ENCODE data around the gene COTL1.
"Not testable (repeated sequence)": the region's sequence is repeated elsewhere in the genome, so short reads cannot be mapped to it uniquely, and the experiment has no call there.

The COTL1 gene

DNA sequence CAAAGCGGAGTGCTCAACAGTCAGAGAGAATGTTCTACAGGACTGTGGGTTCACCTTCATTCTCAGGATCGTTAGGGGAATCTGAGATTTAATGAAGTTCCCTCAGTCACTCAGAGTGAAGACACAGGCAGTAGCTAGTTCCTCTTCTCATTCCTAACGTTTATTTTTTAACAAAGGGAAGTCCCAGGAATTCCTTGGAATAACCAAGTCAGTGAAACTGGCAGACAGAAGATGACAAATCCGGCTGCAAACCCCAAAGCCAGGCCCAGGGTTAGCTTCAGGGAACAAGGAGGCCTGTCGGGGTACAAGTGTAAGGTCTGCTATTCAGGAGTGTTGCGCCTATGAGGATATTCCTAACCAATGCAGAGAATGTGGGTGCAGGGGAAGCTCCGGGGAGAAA is 42.0 kb downstream of the COTL1 start:
- in situ Hi-C loops (cut with MboI; ENCODE audit: low sequenced_read_pairs) = no loop called here

DNA sequence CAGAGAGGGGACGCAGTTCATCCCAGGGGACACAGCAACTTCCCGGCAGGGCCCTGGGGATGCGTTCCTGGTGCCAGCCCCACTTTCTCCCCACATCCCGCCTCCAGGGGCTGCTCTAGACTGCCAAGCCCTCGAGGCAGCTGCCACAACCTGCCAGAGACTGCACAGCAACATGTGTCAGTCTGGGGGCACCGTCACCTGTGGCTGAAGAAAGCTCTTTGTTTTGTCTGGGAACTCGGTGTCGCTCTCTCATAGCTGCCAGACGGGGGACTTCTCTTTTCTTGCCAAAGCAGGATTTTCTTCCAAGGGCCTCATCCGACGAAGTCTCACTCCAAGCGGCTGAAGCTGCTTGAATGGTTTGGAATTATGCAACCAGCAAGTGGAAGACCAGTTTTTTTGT is 43.7 kb downstream of the COTL1 start:
- in situ Hi-C loops (cut with MboI; ENCODE audit: low sequenced_read_pairs) = no loop called here

DNA sequence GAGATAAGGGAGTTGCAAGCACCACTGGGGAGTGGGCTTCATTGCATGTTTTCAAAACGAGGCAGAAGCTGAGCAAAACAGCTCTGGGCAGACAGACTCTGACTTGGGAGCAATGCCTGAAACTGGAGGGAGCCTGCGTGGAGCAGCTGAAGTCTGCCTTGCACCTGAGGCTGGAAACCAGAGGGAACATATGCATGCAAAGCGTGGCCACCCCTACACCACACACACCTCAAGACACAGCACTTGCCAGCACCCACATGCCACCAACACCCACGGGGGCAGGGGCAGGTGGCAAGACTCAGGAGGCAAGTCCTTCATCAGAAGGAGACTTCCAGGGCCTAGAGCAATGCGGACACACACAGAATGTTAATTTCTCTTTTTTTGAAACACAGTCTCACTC is 45.8 kb downstream of the COTL1 start:
- in situ Hi-C loops (cut with MboI; ENCODE audit: low sequenced_read_pairs) = no loop called here

DNA sequence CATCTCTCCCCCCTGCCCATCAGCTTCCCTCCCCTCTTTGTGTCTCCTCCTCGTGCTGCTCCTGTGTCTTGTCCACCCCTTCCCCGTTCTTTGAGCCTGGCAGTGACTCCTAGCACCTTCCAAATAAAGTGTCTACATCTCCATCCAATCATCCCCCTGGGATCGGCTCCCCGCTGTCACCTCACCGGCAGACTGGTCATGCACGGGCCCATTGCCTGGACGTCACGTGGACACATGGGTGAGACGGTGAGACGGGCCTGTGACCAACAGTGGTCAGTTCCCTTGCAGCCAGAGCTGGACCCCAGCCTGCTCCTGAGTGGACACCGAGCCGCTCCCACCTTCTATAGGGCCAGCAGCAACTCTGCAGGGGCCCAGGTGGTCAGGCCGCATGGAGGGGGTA is 46.4 kb downstream of the COTL1 start:
- in situ Hi-C loops (cut with MboI; ENCODE audit: low sequenced_read_pairs) = no loop called here

DNA sequence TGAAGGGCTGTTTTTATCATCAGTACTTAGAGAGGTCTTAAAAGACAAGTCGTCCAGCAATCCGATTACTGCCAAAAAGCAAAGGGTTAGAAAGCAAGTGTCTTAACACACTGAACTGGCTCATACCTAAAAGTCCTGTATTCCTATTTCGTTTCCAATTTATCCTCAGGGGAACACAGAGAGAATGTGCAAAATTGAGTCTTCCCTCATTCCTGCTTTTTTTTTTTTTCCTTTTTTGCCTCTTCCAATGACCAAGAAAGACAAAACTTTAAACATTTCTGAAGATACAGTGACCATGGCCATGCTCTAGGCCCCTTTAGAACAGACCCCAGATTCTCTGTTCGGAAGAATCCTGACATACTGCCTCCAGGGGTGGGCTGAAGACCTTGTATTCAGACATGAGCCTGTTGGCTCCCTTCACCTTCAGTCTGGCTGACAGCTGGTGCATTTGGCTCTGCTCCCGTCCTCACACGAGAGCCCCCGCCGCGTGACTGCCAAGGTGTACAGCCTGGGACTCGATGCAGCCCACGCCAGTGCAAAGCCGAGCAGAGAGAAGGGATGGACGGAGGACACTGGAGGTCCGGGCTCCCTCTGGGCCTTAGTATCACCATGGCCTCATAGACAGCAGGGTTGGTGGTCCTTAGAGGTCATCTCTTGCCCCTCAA is 47.0 kb downstream of the COTL1 start:
- in situ Hi-C loops (cut with MboI; ENCODE audit: low sequenced_read_pairs) = no loop called here

DNA sequence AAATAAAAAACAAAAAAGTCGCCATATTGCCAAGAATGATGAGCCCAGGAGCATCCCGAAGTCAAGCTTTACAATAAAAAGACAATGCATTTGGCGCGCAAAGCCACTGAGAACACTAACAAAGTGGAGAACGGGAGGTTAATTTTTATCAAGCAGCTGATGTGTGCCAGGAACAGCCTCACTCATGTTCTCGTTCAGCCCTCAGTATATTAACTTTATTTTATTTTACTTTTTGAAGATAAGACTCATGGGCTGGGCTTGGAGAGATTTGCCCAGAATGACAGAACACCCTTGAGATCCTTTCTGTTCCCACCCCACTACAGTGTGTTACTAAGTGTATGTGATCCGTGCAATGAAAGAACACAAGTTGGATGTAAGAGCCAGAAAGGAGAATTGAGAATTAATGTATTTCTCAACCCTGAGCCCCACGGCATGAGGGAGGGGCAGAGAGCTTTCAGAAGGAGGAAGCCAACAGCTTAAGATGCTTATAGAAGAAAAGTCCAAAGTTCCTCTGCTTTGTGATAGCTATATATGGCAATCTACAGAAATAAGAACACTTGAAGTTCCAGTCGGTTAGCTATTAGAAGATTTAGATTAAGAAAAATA is 48.4 kb downstream of the COTL1 start:
- in situ Hi-C loops (cut with MboI; ENCODE audit: low sequenced_read_pairs) = no loop called here

DNA sequence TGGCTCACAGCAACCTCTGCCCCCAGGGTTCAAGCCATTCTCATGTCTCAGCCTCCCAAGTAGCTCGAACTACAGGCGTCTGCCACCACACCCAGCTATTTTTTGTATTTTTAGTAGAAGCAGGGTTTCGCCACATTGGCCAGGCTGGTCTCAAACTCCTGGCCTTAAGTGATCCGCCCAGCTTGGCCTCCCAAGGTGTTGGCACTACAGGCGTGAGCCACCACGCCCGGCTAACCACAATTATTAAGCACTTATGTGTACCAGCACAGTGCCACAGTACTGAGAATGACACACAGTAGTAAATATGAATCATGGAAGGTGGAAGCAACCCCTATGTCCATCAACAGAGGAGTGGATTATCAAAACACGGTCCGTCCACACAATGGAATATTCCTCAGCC is 49.8 kb downstream of the COTL1 start:
- in situ Hi-C loops (cut with MboI; ENCODE audit: low sequenced_read_pairs) = no loop called here

DNA sequence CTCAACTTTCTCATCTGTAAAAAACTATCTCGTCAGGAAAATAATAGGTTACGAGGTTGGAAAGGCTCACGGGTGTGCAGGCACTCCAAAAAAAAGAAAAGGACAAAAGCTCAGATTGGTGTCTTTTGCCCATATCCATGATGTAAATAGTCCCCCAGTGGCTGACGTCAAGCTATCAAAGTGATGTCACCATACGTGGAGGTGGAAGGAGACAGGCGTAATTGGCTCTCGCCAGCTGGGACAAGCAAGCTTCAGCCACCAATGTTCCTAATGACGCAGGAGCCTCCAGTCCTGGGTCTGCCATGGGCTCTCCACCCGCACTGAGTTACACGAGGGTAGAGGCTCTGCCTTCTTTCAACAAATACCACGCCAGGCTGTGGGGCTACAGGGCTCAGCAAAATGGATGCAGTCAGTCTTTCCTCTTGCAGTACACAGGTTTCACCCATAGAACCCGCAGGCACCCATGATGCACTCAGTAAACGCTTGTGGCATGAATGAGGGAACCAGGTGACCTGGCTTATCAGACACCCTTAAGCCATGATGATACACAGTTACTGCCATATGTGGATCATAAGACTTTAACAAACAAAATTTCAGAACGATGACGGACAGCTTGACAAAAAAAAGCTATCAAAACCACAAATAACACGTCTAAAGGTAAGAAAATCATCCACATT is 50.5 kb downstream of the COTL1 start:
- in situ Hi-C loops (cut with MboI; ENCODE audit: low sequenced_read_pairs) = no loop called here

DNA sequence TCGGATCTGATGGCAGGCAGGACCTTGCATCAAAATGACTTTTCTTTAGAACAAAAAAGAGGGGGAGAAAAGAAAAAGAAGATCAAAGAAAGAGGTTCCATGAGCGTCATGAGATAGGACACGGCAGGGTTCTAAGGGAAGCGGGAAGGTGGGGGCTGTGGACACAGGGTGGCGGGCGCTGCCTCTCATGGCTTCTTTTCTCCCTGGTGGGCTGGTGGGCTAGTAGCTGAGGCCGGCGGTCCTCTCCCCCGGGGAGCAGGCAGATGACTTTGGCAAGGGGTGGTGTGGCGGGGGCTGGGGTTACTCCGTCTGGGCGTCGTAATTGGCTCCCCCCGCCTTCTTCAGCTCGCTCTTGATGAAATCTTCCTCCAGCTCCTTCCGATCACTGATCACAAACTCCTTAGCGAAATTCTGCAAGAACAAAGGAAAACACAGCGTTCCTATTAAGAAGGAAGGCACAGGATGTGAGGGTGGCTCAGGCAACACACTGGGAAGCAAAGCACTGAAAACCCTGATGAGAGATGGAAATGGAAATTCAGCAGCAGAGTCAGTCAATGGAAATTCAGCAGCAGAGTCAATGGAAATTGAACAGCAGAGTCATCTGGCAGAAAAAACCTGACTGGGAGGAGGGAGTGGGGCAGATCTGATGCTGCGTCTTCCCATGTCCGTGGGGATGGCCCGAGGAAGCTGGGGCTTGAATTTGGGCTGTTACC is 51.2 kb downstream of the COTL1 start:
- in situ Hi-C loops (cut with MboI; ENCODE audit: low sequenced_read_pairs) = no loop called here

DNA sequence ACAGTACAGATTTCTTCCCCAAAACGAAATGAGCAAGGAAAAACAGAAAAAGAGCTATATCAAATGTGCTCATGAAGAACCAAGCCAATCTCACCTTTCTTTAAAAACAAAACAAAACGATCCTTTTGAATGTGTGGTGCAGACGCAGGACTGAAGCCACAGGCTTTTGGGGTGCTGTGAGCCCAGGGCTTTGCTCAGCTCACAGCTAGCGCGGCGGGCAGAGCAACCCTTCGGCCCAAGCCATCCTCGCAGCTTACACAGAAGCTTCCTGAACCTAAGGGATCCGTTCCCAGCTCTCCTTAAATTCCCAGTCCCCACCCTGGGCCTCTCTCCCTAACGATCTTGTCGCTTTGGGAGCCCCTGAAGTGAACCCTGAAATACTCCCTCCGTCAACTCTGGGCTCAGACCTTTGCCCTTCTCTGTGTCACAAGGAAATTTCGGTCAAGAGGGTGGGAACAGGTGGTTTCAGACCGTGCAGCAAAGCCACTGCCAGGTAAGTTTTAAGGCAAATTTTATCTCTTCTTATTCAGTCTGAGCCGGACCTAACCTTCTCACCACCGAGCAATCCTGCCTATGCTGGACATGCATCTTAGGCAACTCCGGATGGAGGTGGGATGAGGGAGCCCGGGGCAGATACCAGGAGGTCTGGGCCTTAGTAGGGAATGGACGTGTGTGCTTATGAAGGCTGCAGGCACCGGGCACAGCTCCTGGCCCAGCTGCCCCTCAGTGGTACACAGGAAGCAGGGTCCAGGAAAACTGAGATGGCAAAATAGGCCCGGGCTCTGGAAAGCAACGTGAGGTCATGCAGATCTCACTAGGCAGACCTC is 52.0 kb downstream of the COTL1 start:
- in situ Hi-C loops (cut with MboI; ENCODE audit: low sequenced_read_pairs) = no loop called here

DNA sequence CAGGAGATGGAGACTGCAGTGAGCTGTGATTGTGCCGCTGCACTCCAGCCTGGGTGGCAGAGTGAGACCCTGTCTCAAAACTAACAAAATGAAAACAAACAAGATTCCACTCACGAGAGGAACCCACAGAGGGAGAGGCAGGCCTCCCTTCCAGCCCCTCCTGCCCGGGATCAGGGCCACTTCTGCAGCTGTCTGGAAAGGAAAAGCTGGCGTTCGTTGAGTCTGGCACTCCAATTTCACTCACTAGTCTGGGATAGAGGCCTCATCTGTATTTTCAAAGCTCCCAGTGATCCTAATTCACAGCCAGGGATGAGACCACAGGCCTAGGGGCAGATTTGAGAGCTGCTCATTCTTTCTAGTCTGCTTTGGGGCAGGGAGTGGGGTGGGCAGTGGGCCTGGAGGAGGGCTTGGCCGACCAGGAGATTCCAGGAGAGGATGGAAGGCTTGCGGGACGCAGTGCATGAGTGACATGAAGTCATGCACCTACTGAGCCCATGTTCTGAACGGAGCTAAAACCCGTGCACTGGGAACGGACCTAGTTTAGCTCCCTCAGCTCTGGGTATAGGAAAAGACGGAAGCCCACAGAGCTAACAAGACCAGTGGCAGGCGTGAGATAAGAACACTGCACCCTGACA is 54.0 kb downstream of the COTL1 start:
- in situ Hi-C loops (cut with MboI; ENCODE audit: low sequenced_read_pairs) = no loop called here

DNA sequence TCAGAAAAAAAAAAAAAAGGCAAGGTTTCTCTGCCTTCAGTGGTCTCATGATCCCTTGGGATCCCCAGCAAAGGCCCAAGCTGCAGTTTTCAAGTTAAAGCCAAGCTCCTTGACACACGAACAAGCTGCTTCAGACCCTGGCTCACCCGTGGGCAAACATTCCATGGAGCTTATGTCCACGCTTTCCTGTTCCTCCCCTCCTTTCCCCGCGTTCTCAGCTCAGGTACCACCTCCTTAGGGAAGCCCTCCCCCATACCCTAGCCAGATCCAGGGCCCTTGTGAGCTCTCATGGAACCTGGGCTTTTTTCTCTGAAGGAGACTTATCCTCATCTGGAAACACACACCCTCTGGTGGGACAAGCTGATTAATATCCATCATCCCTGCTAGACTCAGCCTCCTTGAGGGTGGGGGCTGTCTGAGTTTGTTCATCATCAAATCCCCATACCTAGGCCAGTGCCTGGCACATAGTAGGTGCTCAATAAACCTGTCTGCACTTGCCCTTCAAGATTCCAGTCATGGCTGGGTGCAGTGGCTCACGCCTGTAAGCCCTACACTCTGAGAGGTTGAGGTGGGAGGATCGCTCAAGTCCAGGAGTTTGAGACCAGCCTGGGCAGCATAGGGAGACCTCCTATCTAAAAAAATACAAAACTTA is 54.7 kb downstream of the COTL1 start:
- in situ Hi-C loops (cut with MboI; ENCODE audit: low sequenced_read_pairs) = no loop called here

DNA sequence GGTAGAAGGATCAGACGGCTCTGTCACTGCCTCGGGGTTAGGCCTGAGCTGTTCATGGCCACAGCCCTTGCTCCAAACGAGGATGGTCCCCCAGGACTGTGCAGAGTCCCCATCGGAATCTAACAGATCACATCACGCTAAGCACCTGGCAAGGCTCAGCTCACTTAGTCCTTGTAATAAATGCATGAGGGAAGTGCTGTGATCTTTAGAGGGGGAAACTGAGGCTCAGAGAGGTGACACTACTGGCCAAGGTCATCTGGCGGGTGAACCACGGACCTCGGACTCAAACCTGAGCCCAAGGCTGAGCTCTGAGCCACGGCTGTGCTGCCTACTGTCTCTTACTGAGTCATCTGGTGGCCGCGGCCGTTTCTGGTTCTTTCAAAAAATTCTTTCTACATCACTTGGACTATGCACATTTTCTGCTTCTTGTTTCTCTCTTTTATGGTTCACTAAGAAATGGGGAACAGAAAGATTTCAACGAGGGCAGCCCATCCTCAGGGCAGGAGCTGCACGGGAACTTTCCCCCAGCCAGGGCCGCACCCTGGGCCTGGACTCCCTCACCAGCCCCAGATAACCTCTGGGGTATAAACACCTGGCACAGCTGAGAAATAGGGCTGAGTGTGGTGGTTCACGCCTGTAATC is 55.6 kb downstream of the COTL1 start:
- in situ Hi-C loops (cut with MboI; ENCODE audit: low sequenced_read_pairs) = no loop called here

DNA sequence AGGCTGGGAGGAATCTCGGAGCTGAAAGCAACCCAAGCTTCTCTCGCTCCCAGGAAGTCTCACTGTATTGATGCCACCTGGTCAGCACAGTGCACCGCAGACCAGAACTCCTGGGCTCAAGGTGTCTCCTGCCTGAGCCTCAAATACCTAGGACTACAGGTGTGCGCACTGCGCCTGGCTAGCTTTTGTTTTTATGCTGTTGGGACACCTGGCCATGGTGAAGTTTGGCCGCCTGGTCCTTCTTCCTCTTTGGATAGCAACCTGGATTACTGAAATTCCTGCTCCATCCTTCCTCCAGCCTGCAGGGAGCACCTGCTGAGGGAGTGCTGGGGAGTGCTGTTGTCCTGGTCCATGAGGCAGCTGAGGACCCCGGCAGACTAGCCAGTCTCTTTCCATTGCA is 56.6 kb downstream of the COTL1 start:
- in situ Hi-C loops (cut with MboI; ENCODE audit: low sequenced_read_pairs) = no loop called here

DNA sequence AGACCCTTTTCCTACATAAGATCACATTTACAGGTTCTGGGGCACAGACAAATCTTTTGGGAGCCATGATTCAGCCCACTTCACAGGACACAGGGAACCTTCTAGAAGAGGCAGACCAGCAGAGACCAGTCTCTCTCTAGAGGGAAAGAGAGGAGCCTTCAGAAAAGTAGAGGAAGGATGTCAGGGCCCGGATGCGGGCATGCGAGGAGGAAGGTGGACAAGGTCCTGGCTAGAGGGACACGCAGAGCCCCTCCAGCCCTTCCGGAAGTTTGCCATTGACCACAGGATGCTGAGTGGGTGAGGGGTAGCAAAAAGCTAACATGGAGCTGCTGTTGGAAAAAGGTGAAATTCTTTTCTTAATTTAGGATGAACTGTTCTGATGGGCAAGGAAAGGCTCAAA is 57.6 kb downstream of the COTL1 start:
- in situ Hi-C loops (cut with MboI; ENCODE audit: low sequenced_read_pairs) = no loop called here

DNA sequence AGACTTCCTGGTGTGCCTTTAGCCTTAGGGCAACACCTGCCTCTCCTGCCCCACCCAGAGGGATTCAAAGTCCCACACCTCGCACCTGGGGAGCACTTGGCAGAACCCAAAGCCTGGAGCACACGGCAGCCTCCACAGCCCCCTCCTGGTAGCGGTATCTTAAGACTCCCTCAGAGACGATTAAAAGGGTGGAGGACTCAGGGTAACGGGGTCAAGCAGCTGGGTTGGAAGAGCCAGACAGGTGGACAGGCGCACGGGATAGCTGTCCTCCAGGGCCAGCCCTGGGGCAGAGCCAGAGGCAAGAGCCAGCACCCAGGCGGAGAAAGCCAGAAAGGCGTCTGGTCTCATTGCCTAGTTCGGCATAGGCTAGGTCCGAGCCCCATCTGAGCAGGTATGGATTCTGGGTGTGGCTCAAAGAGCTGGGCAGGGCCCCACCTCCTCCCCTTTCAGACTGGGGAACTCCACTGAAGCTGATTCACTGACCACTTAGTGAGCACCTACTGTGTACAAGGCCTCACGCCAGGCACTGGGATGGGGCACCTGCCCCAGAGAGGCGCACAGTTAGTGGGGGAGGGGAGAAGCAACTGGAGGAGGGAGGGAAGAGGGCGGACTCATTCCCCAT is 58.5 kb downstream of the COTL1 start:
- in situ Hi-C loops (cut with MboI; ENCODE audit: low sequenced_read_pairs) = no loop called here

DNA sequence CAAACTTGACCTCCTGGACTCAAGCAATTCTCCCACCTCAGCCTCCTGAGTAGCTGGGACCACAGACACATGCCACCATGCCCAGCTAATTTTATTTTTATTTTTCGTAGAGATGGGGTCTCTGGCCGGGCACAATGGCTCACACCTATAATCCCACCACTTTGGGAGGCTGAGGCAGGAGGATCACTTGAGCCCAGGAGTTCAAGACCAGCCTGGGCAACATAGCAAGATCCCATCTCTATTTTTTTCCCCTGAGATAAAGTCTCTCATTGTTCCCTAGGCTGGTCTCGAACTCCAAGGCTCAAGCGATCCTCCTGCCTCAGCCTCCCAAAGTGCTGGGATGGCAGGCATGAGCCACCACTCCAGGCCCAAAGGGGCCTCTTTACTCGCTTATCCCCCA is 59.0 kb downstream of the COTL1 start:
- in situ Hi-C loops (cut with MboI; ENCODE audit: low sequenced_read_pairs) = not testable (repeated sequence)

DNA sequence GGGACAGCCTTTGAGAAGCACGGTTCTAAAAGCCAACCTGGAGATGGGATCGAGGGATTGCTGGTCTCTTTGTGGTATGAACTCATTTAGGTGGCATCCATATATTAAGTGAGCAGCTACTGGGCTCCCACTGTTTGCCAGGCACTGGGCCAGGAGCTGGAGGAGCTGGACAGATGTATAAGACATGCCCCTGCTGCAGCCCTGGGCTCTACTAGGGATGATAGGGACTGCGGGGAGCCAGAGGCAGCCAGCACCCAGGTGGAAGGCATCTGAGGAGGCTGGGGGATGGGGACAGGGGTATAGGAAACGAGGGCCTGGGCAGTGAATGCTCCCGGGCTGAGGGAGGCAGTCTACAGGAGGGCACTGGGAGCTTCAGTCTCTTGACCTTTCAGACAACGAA is 60.4 kb downstream of the COTL1 start:
- in situ Hi-C loops (cut with MboI; ENCODE audit: low sequenced_read_pairs) = no loop called here

DNA sequence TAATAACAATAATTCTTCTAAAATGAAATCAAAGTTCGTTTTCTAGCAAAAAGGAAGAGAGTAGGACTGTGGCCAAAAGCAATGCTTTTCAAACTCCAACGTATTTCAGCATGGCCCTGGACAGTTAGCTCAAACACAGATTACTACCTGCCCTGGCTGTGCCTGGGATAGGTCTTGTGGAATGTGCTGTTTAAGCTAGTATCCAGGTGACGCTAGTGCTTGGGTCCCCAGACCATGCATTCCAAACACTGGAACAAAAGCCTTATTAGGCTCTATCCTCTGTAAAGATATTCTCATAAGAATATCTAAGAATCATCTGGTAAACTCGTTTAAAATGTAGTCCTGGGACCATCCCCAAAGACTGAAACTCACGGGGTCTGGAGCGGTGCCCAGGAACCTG is 60.8 kb downstream of the COTL1 start:
- in situ Hi-C loops (cut with MboI; ENCODE audit: low sequenced_read_pairs) = no loop called here
